Retina (tissue), 1 donor: ENCODE results near the gene ADAMTS12.

Experiments used
- DNase-seq: peaks from one replicate; pipeline ENCODE4 v3.0.0-alpha.2; 2016

Gene ADAMTS12

GRCh38 chr5:33753704-33754103 lies 138.1 kb downstream of the ADAMTS12 start:
- DNase-seq = no peak

- no peak for DNase-seq
Measured at GRCh38 chr5:33748754-33749153, 143.0 kb downstream of the ADAMTS12 start.

- DNase-seq = no peak
Measured at GRCh38 chr5:33745101-33745770, 146.6 kb downstream of the ADAMTS12 start.

- no peak for DNase-seq
Measured at GRCh38 chr5:33743099-33743498, 148.7 kb downstream of the ADAMTS12 start.

GRCh38 chr5:33742181-33742580 lies 149.6 kb downstream of the ADAMTS12 start:
- DNase-seq = no peak

GRCh38 chr5:33738967-33739366 lies 152.8 kb downstream of the ADAMTS12 start:
- no peak for DNase-seq

GRCh38 chr5:33738097-33738496 lies 153.7 kb downstream of the ADAMTS12 start:
- DNase-seq = no peak

GRCh38 chr5:33737697-33738096 lies 154.1 kb downstream of the ADAMTS12 start:
- DNase-seq = no peak

GRCh38 chr5:33737284-33737683 lies 154.5 kb downstream of the ADAMTS12 start:
- DNase-seq = no peak

- no peak for DNase-seq
Measured at GRCh38 chr5:33736510-33736909, 155.3 kb downstream of the ADAMTS12 start.

- no peak for DNase-seq
Measured at GRCh38 chr5:33735072-33735471, 156.7 kb downstream of the ADAMTS12 start.

- no peak for DNase-seq
Measured at GRCh38 chr5:33734537-33734936, 157.3 kb downstream of the ADAMTS12 start.

GRCh38 chr5:33733225-33733624 lies 158.6 kb downstream of the ADAMTS12 start:
- no peak for DNase-seq

- DNase-seq = no peak
Measured at GRCh38 chr5:33726422-33727165, 165.2 kb downstream of the ADAMTS12 start.

- DNase-seq = no peak
Measured at GRCh38 chr5:33725806-33726205, 166.0 kb downstream of the ADAMTS12 start.

- DNase-seq = no peak
Measured at GRCh38 chr5:33721491-33722200, 170.1 kb downstream of the ADAMTS12 start.

- DNase-seq = no peak
Measured at GRCh38 chr5:33720176-33720575, 171.6 kb downstream of the ADAMTS12 start.

GRCh38 chr5:33719769-33720168 lies 172.0 kb downstream of the ADAMTS12 start:
- no peak for DNase-seq

- no peak for DNase-seq
Measured at GRCh38 chr5:33715661-33716060, 176.1 kb downstream of the ADAMTS12 start.

GRCh38 chr5:33713136-33713765 lies 178.5 kb downstream of the ADAMTS12 start:
- DNase-seq = no peak

GRCh38 chr5:33712664-33713063 lies 179.1 kb downstream of the ADAMTS12 start:
- DNase-seq = no peak

- no peak for DNase-seq
Measured at GRCh38 chr5:33711094-33711679, 180.6 kb downstream of the ADAMTS12 start.

GRCh38 chr5:33702867-33703266 lies 188.9 kb downstream of the ADAMTS12 start:
- DNase-seq = no peak
